ENCODE data around the gene NRXN3. TPM values are rescaled to one million over a fixed set of nuclear protein-coding genes. Genes with fewer than 3 reads are reported as not detected.

The NRXN3 gene
- total RNA-seq, 4 donors from 2014 or later, result 4.1 to 11.9 (median 5.8) TPM

GRCh38 chr14:78705989-78706388 lies 535.8 kb downstream of the NRXN3 start:
- no peaks in the 10 kb centered on the region for H3K36me3 ChIP-seq
- peak overlapping the region in 2 of 4 donors; percentile 16 to 62 for H3K27ac ChIP-seq
- in situ Hi-C loops (cut with MboI; ENCODE audit: low pct_ligation_motif_present in 1 of 4, low pct_unique_long_range_greater_than_20kb in 1 of 4, low sequenced_read_pairs in 3 of 4), result no loop called here
- intact Hi-C loops (cut with DNase I; ENCODE audit: low total_unique reads), result no loop called here
- DNase-seq, result no peak
- no peaks in the 10 kb centered on the region for H3K27me3 ChIP-seq
- H3K9me3 ChIP-seq, result no peaks in the 10 kb centered on the region
- TF ChIP-seq POLR2A (IDR thresholded peaks at IDR 0.05) (no peak), CTCF (IDR thresholded peaks at IDR 0.05) (no peak), POLR2AphosphoS5 (IDR thresholded peaks at IDR 0.05) (no peak), EP300 (IDR thresholded peaks at IDR 0.05; ENCODE audit: low read depth) (no peak)
- H3K4me1 ChIP-seq, result peaks cover 0 to 25% (median 7%) of the 10 kb centered on the region in 4 donors
- no peak overlapping the region for H3K4me3 ChIP-seq

- WGBS, 2 donors (ENCODE audit: low coverage in 1 of 2), result 76 to 83% methylated on average over 4 to 5 of the region's 5 CpGs
- H3K9me3 ChIP-seq, result no peaks in the 10 kb centered on the region
- H3K27me3 ChIP-seq, result no peaks in the 10 kb centered on the region
- no peaks in the 10 kb centered on the region for H3K36me3 ChIP-seq
- no peak for DNase-seq
- TF ChIP-seq CTCF (IDR thresholded peaks at IDR 0.05) (no peak), POLR2AphosphoS5 (IDR thresholded peaks at IDR 0.05) (no peak), EP300 (IDR thresholded peaks at IDR 0.05; ENCODE audit: low read depth) (no peak), POLR2A (IDR thresholded peaks at IDR 0.05) (no peak)
- in situ Hi-C loops (cut with MboI; ENCODE audit: low pct_ligation_motif_present in 1 of 4, low pct_unique_long_range_greater_than_20kb in 1 of 4, low sequenced_read_pairs in 3 of 4) (no loop called here), intact Hi-C loops (cut with DNase I; ENCODE audit: low total_unique reads) (no loop called here)
- H3K27ac ChIP-seq, result no peak overlapping the region
- no peak overlapping the region for H3K4me3 ChIP-seq
- peaks cover 0 to 16% (median 5%) of the 10 kb centered on the region in 4 donors for H3K4me1 ChIP-seq
Observed at GRCh38 chr14:78709795-78710557, 539.8 kb downstream of the NRXN3 start.

- WGBS, 2 donors (ENCODE audit: low coverage in 1 of 2), result 79 to 85% methylated on average over 4 of the region's 4 CpGs
- DNase-seq, result no peak
Observed at GRCh38 chr14:78710963-78711362, 540.8 kb downstream of the NRXN3 start.

GRCh38 chr14:78713716-78714115 lies 543.5 kb downstream of the NRXN3 start:
- intact Hi-C loops (cut with DNase I; ENCODE audit: low total_unique reads), result no loop called here
- no peak for DNase-seq
- Histone ChIP-seq H3K4me3 (no peak overlapping the region), H3K27ac (no peak overlapping the region), H3K36me3 (no peaks in the 10 kb centered on the region), H3K4me1 (no peaks in the 10 kb centered on the region), H3K27me3 (no peaks in the 10 kb centered on the region), H3K9me3 (no peaks in the 10 kb centered on the region)
- in situ Hi-C loops (cut with MboI; ENCODE audit: low pct_ligation_motif_present in 1 of 4, low pct_unique_long_range_greater_than_20kb in 1 of 4, low sequenced_read_pairs in 3 of 4), result no loop called here
- TF ChIP-seq EP300 (IDR thresholded peaks at IDR 0.05; ENCODE audit: low read depth) (no peak), POLR2A (IDR thresholded peaks at IDR 0.05) (no peak), CTCF (IDR thresholded peaks at IDR 0.05) (no peak), POLR2AphosphoS5 (IDR thresholded peaks at IDR 0.05) (no peak)

More at GRCh38 chr14:78710963-78711362, 540.8 kb downstream of the NRXN3 start:
- in situ Hi-C loops (cut with MboI; ENCODE audit: low pct_ligation_motif_present in 1 of 4, low pct_unique_long_range_greater_than_20kb in 1 of 4, low sequenced_read_pairs in 3 of 4), result no loop called here
- H3K4me1 ChIP-seq, result peaks cover 0 to 8% (median 0%) of the 10 kb centered on the region in 4 donors
- no peak overlapping the region for H3K27ac ChIP-seq
- no peaks in the 10 kb centered on the region for H3K36me3 ChIP-seq
- no peaks in the 10 kb centered on the region for H3K9me3 ChIP-seq
- H3K4me3 ChIP-seq, result no peak overlapping the region
- TF ChIP-seq POLR2AphosphoS5 (IDR thresholded peaks at IDR 0.05) (no peak), POLR2A (IDR thresholded peaks at IDR 0.05) (no peak), CTCF (IDR thresholded peaks at IDR 0.05) (no peak), EP300 (IDR thresholded peaks at IDR 0.05; ENCODE audit: low read depth) (no peak)
- H3K27me3 ChIP-seq, result no peaks in the 10 kb centered on the region
- intact Hi-C loops (cut with DNase I; ENCODE audit: low total_unique reads), result no loop called here
